B cell (primary cell): ENCODE data around the gene SLC25A13. TPM values are rescaled to one million over a fixed set of nuclear protein-coding genes. Genes with fewer than 3 reads are reported as not detected.

Experiments used
- ATAC-seq: fragments of 200-7000 bp; cut with Tn5 transposase; one replicate; pipeline ENCODE4 v1.10.0; 2021; ENCODE audit warnings: low read depth, mild to moderate bottlenecking, moderate number of reproducible peaks, moderate library complexity
- CTCF ChIA-PET: fragments of 350-600 bp; sonication (Branson Sonifier 250); formaldehyde crosslinking; loops from one replicate; lab custom pipeline; 2021; ENCODE audit warnings: antibody characterized with exemption, inconsistent platforms; lab: Charles Lee
- POLR2A ChIA-PET: fragments of 350-600 bp; sonication (Branson Sonifier 250); formaldehyde crosslinking; loops from one replicate; lab custom pipeline; 2021; ENCODE audit warnings: antibody characterized with exemption; lab: Charles Lee
- DNase-seq: peaks from one replicate; pipeline ENCODE4 v3.0.0; 2013
- H2AFZ ChIP-seq: 2 replicates; pipeline ENCODE4 v1.6.1; 2012; ENCODE audit warnings: mild to moderate bottlenecking, low read depth, low read length; ENCODE audit not compliant: insufficient read depth, poor library complexity, severe bottlenecking
- H3K27ac ChIP-seq, 2 donors: 1 replicate in 1 of 2; 2 replicates in 1 of 2; pipeline ENCODE4 v1.5.1; 2012 to 2013; ENCODE audit warnings: low read length in 2 of 2, mild to moderate bottlenecking in 2 of 2, moderate library complexity in 1 of 2
- H3K27me3 ChIP-seq, 4 experiments: fragments of 200-600 bp in 1 of 4; sonication (generic) in 1 of 4; replicated peaks in 1 of 4; 1 replicate in 2 of 4; 2 replicates in 2 of 4; pipeline versions ENCODE4 v1.6.1 to v1.7.0; 2013 to 2016; ENCODE audit warnings: low read length in 3 of 4, mild to moderate bottlenecking in 2 of 4, mixed read lengths in 1 of 4, moderate library complexity in 1 of 4; ENCODE audit not compliant: insufficient read depth in 4 of 4, control insufficient read depth in 3 of 4; ENCODE audit errors: control extremely low read depth in 1 of 4
- H3K36me3 ChIP-seq, 2 experiments: replicated peaks in 1 of 2; 1 replicate in 1 of 2; 2 replicates in 1 of 2; pipeline versions ENCODE4 v1.6.1 to v1.7.1; 2013; ENCODE audit warnings: low read length in 1 of 2; ENCODE audit not compliant: insufficient read depth in 2 of 2, control insufficient read depth in 1 of 2; ENCODE audit errors: control extremely low read depth in 1 of 2, extremely low read depth in 1 of 2
- H3K4me1 ChIP-seq, 2 donors: fragments of 200-600 bp in 1 of 2; sonication (generic) in 1 of 2; 1 replicate in 1 of 2; 2 replicates in 1 of 2; pipeline versions ENCODE4 v1.5.1 to v1.6.1; 2013 to 2017; ENCODE audit warnings: low read length in 2 of 2; ENCODE audit not compliant: control insufficient read depth in 2 of 2, insufficient read depth in 2 of 2
- H3K4me2 ChIP-seq: replicated peaks from 2 replicates; pipeline ENCODE3; 2012; ENCODE audit warnings: mild to moderate bottlenecking, low read depth, low read length; ENCODE audit not compliant: poor library complexity, severe bottlenecking
- H3K4me3 ChIP-seq, 5 experiments: fragments of 200-600 bp in 1 of 5; sonication (generic) in 1 of 5; 1 replicate in 3 of 5; 2 replicates in 2 of 5; pipeline versions ENCODE4 v1.5.1 to v1.7.0; 2011 to 2016; ENCODE audit warnings: low read length in 4 of 5, mild to moderate bottlenecking in 4 of 5, low read depth in 2 of 5, control low read depth in 1 of 5, moderate library complexity in 1 of 5; ENCODE audit not compliant: insufficient read depth in 1 of 5; ENCODE audit errors: control extremely low read depth in 1 of 5, extremely low read depth in 1 of 5
- H3K79me2 ChIP-seq: fragments of 200-600 bp; sonication (generic); one replicate; pipeline ENCODE4 v1.6.0; 2016; ENCODE audit warnings: low read length; ENCODE audit not compliant: control insufficient read depth, insufficient read depth
- H3K9ac ChIP-seq: fragments of 200-600 bp; sonication (generic); 2 replicates; pipeline ENCODE4 v1.6.1; 2017; ENCODE audit warnings: mild to moderate bottlenecking, low read length, moderate library complexity
- H3K9me3 ChIP-seq, 3 donors: one replicate each; pipeline versions ENCODE4 v1.6.1 to v1.7.1; 2013; ENCODE audit warnings: low read length in 2 of 3; ENCODE audit not compliant: control insufficient read depth in 2 of 3, insufficient read depth in 1 of 3; ENCODE audit errors: control extremely low read depth in 1 of 3
- H4K20me1 ChIP-seq: 2 replicates; pipeline ENCODE4 v1.6.0; 2012; ENCODE audit warnings: mild to moderate bottlenecking, low read length; ENCODE audit not compliant: insufficient read depth, control insufficient read depth, poor library complexity, severe bottlenecking
- H3K27ac Mint-ChIP-seq: one replicate; pipeline ENCODE4 v1.8.0; 2021; ENCODE audit warnings: mixed read lengths
- H3K27me3 Mint-ChIP-seq: one replicate; pipeline ENCODE4 v1.8.0; 2021; ENCODE audit warnings: mixed read lengths
- H3K4me1 Mint-ChIP-seq: one replicate; pipeline ENCODE4 v1.8.0; 2021; ENCODE audit warnings: mixed read lengths
- H3K4me3 Mint-ChIP-seq: one replicate; pipeline ENCODE4 v1.8.0; 2021; ENCODE audit warnings: mixed read lengths
- H3K9me3 Mint-ChIP-seq: one replicate; pipeline ENCODE4 v1.8.0; 2022; ENCODE audit warnings: mixed read lengths; ENCODE audit not compliant: insufficient read depth
- CTCF ChIP-seq: fragments of 200-600 bp; IDR thresholded peaks from one replicate; pipeline ENCODE4 v1.8.0; 2022; ENCODE audit warnings: antibody characterized with exemption, mild to moderate bottlenecking
- EZH2 ChIP-seq: IDR thresholded peaks from 2 replicates; pipeline ENCODE4 v1.6.1; 2012; ENCODE audit warnings: borderline replicate concordance, low read depth, mild to moderate bottlenecking, moderate library complexity, low read length; ENCODE audit not compliant: insufficient read depth, poor library complexity, severe bottlenecking
- WGBS: methylation state at CpG from one replicate; pipeline ENCODE4 v1.1.5; 2013; ENCODE audit warnings: missing lambda C conversion rate; ENCODE audit not compliant: insufficient coverage; 5-methylcytosine and 5-hydroxymethylcytosine counted together
- intact Hi-C: fragments of 100-400 bp; cut with micrococcal nuclease; formaldehyde crosslinking; loops from one replicate; pipeline ENCODE4 v1.10.0; 2022
- polyA plus RNA-seq: library from polyadenylated mRNA; depleted of rRNA; stranded (reverse); fragments of >200 nt; gene quantifications from 2 replicates; pipeline ENCODE4 v1.2.3, GENCODE V29; 2012
- total RNA-seq, 2 donors: library from RNA; stranded (reverse); fragments of 120-200 nt in 1 of 2; gene quantifications; 1 replicate in 1 of 2; 2 replicates in 1 of 2; pipeline versions ENCODE4 v1.2.3 to v1.2.4, GENCODE V29; 2013 to 2022

SLC25A13 gene
- total and polyA plus RNA-seq, 2 donors (not counting 1 experiment from before 2014, with no cell fraction given), result 12.5 to 30.9 TPM

GRCh38 chr7:96287559-96287958 lies 34.3 kb downstream of the SLC25A13 start:
- Histone ChIP-seq H2AFZ (no peak overlapping the region), H3K4me2 (peak overlapping the region; percentile 2), H3K79me2 (peaks cover 21% of the 10 kb centered on the region), H3K4me3 (no peak overlapping the region), H3K4me1 (peaks cover 14 to 17% of the 10 kb centered on the region in 2 donors), H3K27me3 (no peaks in the 10 kb centered on the region), H3K27ac (no peak overlapping the region), H3K9me3 (no peaks in the 10 kb centered on the region), H3K36me3 (no peaks in the 10 kb centered on the region), H4K20me1 (peaks cover 13% of the 10 kb centered on the region), H3K9ac (no peak overlapping the region)
- Mint-ChIP-seq H3K27me3 (no peaks in the 10 kb centered on the region), H3K27ac (no peak overlapping the region), H3K4me1 (peaks cover 47% of the 10 kb centered on the region), H3K4me3 (no peak overlapping the region), H3K9me3 (peaks cover 5% of the 10 kb centered on the region)
- no peak for DNase-seq
- ATAC-seq, result no peak
- POLR2A ChIA-PET, result no interaction called here
- TF ChIP-seq EZH2 (no peak), CTCF (no peak)
- intact Hi-C loops, result loop anchor here (2.0 kb wide), 1 partner anchor 15 kb away; no protein-coding TSS in a partner anchor
- CTCF ChIA-PET, result no interaction called here
- 92% methylated on average over 4 of the region's 4 CpGs for WGBS

GRCh38 chr7:96287132-96287531 lies 34.8 kb downstream of the SLC25A13 start:
- Histone ChIP-seq H3K4me2 (peak overlapping the region; percentile 2), H3K27me3 (no peaks in the 10 kb centered on the region), H3K36me3 (no peaks in the 10 kb centered on the region), H3K9ac (no peak overlapping the region), H3K4me1 (peaks cover 14 to 17% of the 10 kb centered on the region in 2 donors), H3K27ac (no peak overlapping the region), H3K79me2 (peaks cover 21% of the 10 kb centered on the region), H3K4me3 (no peak overlapping the region), H2AFZ (no peak overlapping the region), H4K20me1 (peaks cover 13% of the 10 kb centered on the region), H3K9me3 (no peaks in the 10 kb centered on the region)
- ATAC-seq (peak; percentile 36), DNase-seq (peak; percentile 24)
- Mint-ChIP-seq H3K27me3 (no peaks in the 10 kb centered on the region), H3K4me3 (no peak overlapping the region), H3K4me1 (peaks cover 43% of the 10 kb centered on the region), H3K27ac (peak overlapping the region; percentile 10), H3K9me3 (peaks cover 5% of the 10 kb centered on the region)
- no peak for TF ChIP-seq CTCF
- TF ChIP-seq EZH2, result no peak
- POLR2A ChIA-PET, result no interaction called here
- CTCF ChIA-PET, result no interaction called here
- intact Hi-C loops, result loop anchor here (2.0 kb wide), 1 partner anchor 14 kb away; no protein-coding TSS in a partner anchor
- 25% methylated on average over 3 of the region's 3 CpGs for WGBS
